ENCODE data around the gene ZNF576. TPM values are rescaled to one million over a fixed set of nuclear protein-coding genes. Genes with fewer than 3 reads are reported as not detected.

ZNF576 gene
- total and polyA plus RNA-seq, 9 of the 15 experiments (the other 6 are each of a cell fraction or from before 2014, with no cell fraction given): 6.8 to 18.2 (median 12.2) TPM

DNA sequence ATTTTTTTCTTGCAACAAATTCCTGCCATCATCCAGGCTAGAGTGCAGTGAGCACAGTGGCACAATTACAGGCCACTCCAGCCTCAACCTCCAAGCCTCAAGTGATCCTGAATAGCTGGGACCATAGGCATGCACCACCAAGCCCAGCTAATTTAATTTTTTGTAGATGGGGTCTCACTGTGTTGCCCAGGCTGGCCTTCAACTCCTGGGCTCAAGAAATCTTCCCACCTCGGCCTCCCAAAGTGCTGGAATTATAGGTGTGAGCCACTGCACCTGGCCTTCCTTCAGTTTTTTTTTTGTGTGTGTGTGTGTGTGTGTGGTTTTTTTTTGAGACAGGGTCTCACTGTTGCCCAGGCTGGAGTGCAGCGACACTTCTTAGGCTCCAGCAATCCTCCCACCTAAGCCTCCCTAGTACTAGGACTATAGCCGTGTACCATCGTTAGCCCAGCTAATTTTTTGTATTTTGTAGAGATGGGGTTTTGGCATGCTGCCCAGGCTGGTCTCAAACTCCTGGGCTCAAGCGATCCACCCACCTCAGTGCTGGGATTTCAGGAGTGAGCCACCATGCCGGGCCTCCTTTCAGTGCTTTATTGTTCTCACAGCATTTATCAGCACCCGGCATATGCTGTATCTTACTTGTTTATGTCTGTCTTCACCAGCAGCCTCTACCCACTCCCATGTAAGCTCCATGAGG is 9.6 kb downstream of the ZNF576 start (continued):
- TF ChIP-seq, protein P1, sequence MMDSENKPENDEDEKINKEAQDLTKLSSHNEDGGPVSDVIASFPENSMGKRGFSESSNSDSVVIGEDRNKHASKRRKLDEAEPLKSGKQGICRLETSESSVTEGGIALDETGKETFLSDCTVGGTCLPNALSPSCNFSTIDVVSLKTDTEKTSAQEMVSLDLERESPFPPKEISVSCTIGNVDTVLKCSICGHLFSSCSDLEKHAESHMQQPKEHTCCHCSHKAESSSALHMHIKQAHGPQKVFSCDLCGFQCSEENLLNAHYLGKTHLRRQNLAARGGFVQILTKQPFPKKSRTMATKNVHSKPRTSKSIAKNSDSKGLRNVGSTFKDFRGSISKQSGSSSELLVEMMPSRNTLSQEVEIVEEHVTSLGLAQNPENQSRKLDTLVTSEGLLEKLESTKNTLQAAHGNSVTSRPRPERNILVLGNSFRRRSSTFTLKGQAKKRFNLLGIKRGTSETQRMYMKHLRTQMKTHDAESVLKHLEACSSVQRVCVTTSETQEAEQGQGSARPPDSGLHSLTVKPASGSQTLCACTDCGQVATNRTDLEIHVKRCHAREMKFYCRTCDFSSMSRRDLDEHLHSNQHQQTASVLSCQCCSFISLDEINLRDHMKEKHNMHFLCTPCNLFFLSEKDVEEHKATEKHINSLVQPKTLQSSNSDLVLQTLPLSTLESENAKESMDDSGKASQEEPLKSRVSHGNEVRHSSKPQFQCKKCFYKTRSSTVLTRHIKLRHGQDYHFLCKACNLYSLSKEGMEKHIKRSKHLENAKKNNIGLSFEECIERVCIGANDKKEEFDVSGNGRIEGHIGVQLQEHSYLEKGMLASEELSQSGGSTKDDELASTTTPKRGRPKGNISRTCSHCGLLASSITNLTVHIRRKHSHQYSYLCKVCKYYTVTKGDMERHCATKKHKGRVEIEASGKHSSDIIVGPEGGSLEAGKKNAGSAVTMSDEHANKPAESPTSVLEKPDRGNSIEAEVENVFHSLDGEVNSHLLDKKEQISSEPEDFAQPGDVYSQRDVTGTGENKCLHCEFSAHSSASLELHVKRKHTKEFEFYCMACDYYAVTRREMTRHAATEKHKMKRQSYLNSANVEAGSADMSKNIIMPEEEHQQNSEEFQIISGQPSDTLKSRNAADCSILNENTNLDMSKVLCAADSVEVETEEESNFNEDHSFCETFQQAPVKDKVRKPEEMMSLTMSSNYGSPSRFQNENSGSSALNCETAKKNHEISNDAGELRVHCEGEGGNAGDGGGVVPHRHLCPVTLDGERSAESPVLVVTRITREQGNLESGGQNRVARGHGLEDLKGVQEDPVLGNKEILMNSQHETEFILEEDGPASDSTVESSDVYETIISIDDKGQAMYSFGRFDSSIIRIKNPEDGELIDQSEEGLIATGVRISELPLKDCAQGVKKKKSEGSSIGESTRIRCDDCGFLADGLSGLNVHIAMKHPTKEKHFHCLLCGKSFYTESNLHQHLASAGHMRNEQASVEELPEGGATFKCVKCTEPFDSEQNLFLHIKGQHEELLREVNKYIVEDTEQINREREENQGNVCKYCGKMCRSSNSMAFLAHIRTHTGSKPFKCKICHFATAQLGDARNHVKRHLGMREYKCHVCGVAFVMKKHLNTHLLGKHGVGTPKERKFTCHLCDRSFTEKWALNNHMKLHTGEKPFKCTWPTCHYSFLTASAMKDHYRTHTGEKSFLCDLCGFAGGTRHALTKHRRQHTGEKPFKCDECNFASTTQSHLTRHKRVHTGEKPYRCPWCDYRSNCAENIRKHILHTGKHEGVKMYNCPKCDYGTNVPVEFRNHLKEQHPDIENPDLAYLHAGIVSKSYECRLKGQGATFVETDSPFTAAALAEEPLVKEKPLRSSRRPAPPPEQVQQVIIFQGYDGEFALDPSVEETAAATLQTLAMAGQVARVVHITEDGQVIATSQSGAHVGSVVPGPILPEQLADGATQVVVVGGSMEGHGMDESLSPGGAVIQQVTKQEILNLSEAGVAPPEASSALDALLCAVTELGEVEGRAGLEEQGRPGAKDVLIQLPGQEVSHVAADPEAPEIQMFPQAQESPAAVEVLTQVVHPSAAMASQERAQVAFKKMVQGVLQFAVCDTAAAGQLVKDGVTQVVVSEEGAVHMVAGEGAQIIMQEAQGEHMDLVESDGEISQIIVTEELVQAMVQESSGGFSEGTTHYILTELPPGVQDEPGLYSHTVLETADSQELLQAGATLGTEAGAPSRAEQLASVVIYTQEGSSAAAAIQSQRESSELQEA (IDR thresholded peaks at IDR 0.05; ENCODE audit: low read depth): no peak
- TF ChIP-seq CHD4 (IDR thresholded peaks at IDR 0.05; ENCODE audit: insufficient read depth, insufficient replicate concordance, low read depth, low read length, poor library complexity, severe bottlenecking) (no peak), FUS (optimal IDR thresholded peaks at IDR 0.05; ENCODE audit: low read depth, low read length) (no peak), MEIS2 (IDR thresholded peaks at IDR 0.05; ENCODE audit: partially characterized antibody) (peak; percentile 37), ZNF57 (CRISPR knock-in tag; IDR thresholded peaks at IDR 0.05) (no peak), NCOR1 (IDR thresholded peaks at IDR 0.05) (peak; percentile 38; the same call in 1 of the 2 replicates)
- TF ChIP-seq, protein P2, sequence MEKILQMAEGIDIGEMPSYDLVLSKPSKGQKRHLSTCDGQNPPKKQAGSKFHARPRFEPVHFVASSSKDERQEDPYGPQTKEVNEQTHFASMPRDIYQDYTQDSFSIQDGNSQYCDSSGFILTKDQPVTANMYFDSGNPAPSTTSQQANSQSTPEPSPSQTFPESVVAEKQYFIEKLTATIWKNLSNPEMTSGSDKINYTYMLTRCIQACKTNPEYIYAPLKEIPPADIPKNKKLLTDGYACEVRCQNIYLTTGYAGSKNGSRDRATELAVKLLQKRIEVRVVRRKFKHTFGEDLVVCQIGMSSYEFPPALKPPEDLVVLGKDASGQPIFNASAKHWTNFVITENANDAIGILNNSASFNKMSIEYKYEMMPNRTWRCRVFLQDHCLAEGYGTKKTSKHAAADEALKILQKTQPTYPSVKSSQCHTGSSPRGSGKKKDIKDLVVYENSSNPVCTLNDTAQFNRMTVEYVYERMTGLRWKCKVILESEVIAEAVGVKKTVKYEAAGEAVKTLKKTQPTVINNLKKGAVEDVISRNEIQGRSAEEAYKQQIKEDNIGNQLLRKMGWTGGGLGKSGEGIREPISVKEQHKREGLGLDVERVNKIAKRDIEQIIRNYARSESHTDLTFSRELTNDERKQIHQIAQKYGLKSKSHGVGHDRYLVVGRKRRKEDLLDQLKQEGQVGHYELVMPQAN (IDR thresholded peaks at IDR 0.05; ENCODE audit: borderline replicate concordance): no peak
- TF ChIP-seq, protein P3, sequence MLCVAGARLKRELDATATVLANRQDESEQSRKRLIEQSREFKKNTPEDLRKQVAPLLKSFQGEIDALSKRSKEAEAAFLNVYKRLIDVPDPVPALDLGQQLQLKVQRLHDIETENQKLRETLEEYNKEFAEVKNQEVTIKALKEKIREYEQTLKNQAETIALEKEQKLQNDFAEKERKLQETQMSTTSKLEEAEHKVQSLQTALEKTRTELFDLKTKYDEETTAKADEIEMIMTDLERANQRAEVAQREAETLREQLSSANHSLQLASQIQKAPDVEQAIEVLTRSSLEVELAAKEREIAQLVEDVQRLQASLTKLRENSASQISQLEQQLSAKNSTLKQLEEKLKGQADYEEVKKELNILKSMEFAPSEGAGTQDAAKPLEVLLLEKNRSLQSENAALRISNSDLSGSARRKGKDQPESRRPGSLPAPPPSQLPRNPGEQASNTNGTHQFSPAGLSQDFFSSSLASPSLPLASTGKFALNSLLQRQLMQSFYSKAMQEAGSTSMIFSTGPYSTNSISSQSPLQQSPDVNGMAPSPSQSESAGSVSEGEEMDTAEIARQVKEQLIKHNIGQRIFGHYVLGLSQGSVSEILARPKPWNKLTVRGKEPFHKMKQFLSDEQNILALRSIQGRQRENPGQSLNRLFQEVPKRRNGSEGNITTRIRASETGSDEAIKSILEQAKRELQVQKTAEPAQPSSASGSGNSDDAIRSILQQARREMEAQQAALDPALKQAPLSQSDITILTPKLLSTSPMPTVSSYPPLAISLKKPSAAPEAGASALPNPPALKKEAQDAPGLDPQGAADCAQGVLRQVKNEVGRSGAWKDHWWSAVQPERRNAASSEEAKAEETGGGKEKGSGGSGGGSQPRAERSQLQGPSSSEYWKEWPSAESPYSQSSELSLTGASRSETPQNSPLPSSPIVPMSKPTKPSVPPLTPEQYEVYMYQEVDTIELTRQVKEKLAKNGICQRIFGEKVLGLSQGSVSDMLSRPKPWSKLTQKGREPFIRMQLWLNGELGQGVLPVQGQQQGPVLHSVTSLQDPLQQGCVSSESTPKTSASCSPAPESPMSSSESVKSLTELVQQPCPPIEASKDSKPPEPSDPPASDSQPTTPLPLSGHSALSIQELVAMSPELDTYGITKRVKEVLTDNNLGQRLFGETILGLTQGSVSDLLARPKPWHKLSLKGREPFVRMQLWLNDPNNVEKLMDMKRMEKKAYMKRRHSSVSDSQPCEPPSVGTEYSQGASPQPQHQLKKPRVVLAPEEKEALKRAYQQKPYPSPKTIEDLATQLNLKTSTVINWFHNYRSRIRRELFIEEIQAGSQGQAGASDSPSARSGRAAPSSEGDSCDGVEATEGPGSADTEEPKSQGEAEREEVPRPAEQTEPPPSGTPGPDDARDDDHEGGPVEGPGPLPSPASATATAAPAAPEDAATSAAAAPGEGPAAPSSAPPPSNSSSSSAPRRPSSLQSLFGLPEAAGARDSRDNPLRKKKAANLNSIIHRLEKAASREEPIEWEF (CRISPR knock-in tag; IDR thresholded peaks at IDR 0.05): no peak
- TF ChIP-seq, protein P4, sequence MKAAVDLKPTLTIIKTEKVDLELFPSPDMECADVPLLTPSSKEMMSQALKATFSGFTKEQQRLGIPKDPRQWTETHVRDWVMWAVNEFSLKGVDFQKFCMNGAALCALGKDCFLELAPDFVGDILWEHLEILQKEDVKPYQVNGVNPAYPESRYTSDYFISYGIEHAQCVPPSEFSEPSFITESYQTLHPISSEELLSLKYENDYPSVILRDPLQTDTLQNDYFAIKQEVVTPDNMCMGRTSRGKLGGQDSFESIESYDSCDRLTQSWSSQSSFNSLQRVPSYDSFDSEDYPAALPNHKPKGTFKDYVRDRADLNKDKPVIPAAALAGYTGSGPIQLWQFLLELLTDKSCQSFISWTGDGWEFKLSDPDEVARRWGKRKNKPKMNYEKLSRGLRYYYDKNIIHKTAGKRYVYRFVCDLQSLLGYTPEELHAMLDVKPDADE (conservative IDR thresholded peaks at IDR 0.05; ENCODE audit: control insufficient read depth, low read depth, low read length): no peak
